Measurements from ENCODE around the gene CXCL14. TPM values are rescaled to one million over a fixed set of nuclear protein-coding genes. Genes with fewer than 3 reads are reported as not detected.

Gene CXCL14
- total RNA-seq, 1 experiment from 2014 or later = not detected

DNA sequence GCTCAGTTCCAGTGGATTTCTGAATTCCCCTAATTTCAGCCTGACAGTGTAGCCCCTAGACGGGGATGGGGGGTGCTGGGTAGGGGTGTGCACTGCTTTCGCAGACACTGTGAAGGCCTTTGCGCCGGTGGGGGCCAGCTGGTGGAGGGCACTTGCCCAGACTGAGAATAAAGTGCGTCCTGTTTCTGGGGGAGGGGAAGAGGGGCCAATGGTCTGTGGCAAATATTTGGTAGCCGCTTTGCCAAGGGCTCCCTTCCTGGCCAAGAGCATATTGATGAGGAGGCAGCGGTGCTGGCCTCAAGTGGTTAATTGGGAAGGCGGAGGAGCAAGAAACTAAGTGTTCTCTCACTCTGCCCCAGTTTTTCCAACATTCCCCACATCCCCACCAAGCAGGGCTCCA lies 1.4 kb downstream of the CXCL14 start:
- intact Hi-C loops (cut with micrococcal nuclease; ENCODE audit: unreplicated experiment) = no loop called here
- no peaks in the 10 kb centered on the region for H3K4me1 ChIP-seq (ENCODE audit: insufficient read depth, low read length, poor library complexity, severe bottlenecking)
- H3K9me3 ChIP-seq (ENCODE audit: low read depth, low read length, poor library complexity, severe bottlenecking) = no peaks in the 10 kb centered on the region
- no peak for DNase-seq (ENCODE audit: low spot score)
- H3K27me3 ChIP-seq (replicated peaks; ENCODE audit: insufficient read depth, low read depth, low read length, poor library complexity) = peaks cover 38% of the 10 kb centered on the region
- no TSS peak for BruUV-seq (replicated peaks)
- no peaks in the 10 kb centered on the region for H3K36me3 ChIP-seq (ENCODE audit: insufficient read depth, low read length, poor library complexity, severe bottlenecking)
- no peak overlapping the region for H3K4me3 ChIP-seq (ENCODE audit: low read depth, low read length, poor library complexity, severe bottlenecking)
- ChIA-PET CTCF (interaction anchor here (1.5 kb wide), 1 partner anchor 11 kb away, joined by 7 read pairs; no protein-coding TSS in a partner anchor), POLR2A (ENCODE audit: low non-redundant PET) (no interaction called here)
- no peak for TF ChIP-seq EZH2 (IDR thresholded peaks at IDR 0.05; ENCODE audit: borderline replicate concordance, low read depth, low read length, poor library complexity, severe bottlenecking)
- TF ChIP-seq, protein P1, sequence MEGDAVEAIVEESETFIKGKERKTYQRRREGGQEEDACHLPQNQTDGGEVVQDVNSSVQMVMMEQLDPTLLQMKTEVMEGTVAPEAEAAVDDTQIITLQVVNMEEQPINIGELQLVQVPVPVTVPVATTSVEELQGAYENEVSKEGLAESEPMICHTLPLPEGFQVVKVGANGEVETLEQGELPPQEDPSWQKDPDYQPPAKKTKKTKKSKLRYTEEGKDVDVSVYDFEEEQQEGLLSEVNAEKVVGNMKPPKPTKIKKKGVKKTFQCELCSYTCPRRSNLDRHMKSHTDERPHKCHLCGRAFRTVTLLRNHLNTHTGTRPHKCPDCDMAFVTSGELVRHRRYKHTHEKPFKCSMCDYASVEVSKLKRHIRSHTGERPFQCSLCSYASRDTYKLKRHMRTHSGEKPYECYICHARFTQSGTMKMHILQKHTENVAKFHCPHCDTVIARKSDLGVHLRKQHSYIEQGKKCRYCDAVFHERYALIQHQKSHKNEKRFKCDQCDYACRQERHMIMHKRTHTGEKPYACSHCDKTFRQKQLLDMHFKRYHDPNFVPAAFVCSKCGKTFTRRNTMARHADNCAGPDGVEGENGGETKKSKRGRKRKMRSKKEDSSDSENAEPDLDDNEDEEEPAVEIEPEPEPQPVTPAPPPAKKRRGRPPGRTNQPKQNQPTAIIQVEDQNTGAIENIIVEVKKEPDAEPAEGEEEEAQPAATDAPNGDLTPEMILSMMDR (conservative IDR thresholded peaks at IDR 0.05; ENCODE audit: low read depth, low read length) = no peak
- no peak overlapping the region for H3K27ac ChIP-seq (ENCODE audit: low read depth, low read length, poor library complexity, severe bottlenecking)

DNA sequence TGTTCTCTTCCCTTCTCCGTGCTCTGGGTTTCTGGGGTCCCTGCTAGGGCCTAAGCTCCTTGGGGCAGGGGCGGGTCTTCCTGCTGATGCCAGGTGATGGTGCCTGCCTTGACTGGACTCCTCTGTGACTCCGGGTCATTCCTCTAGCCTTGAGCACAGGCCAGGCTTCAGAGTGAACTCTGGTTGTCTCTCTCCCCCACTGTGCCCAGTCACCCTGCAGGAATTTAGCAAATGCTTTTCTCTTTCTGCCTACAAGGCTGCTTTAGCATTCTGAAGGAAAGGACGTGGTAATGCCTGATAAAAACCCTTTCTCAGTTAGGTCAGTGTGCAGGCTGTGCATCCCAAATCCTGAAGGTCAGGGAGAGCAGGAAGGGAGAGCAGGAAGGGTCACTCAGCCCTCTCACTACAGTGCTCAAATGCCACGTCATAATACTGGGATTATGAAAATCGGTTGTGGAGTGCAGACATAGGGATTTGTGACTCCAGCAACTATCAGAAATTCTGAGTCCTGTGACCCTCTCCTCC lies 2.7 kb downstream of the CXCL14 start:
- CTCF ChIA-PET = interaction anchor here (1.5 kb wide), 1 partner anchor 10 kb away, joined by 7 read pairs; no protein-coding TSS in a partner anchor
- intact Hi-C loops (cut with micrococcal nuclease; ENCODE audit: unreplicated experiment) = no loop called here
- H3K27me3 ChIP-seq (replicated peaks; ENCODE audit: insufficient read depth, low read depth, low read length, poor library complexity) = peaks cover 34% of the 10 kb centered on the region
- H3K36me3 ChIP-seq (ENCODE audit: insufficient read depth, low read length, poor library complexity, severe bottlenecking) = no peaks in the 10 kb centered on the region
- no peak for DNase-seq (ENCODE audit: low spot score)
- no peaks in the 10 kb centered on the region for H3K4me1 ChIP-seq (ENCODE audit: insufficient read depth, low read length, poor library complexity, severe bottlenecking)
- no peak overlapping the region for H3K4me3 ChIP-seq (ENCODE audit: low read depth, low read length, poor library complexity, severe bottlenecking)
- TF ChIP-seq, protein P1 (conservative IDR thresholded peaks at IDR 0.05; ENCODE audit: low read depth, low read length) = no peak
- TF ChIP-seq EZH2 (IDR thresholded peaks at IDR 0.05; ENCODE audit: borderline replicate concordance, low read depth, low read length, poor library complexity, severe bottlenecking) = no peak
- no TSS peak for BruUV-seq (replicated peaks)
- no peak overlapping the region for H3K27ac ChIP-seq (ENCODE audit: low read depth, low read length, poor library complexity, severe bottlenecking)
- POLR2A ChIA-PET (ENCODE audit: low non-redundant PET) = no interaction called here
- no peaks in the 10 kb centered on the region for H3K9me3 ChIP-seq (ENCODE audit: low read depth, low read length, poor library complexity, severe bottlenecking)

DNA sequence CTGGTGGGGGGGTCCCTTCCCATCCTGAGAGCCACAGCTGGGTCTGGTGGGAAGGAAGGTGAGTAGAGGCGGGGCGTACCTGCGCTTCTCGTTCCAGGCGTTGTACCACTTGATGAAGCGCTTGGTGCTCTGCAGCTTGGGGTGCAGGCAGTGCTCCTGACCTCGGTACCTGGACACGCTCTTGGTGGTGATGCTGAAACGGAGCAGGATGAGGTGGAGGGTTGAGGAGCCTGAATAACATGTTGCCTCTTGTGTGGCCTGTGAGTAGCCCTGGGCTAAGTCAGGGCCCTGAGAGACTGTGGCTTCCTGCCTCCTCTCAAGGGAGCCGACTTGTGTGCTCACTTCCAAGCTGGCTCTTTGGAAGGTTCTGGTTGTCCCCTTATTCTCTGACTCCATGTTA lies 4.3 kb downstream of the CXCL14 start:
- no TSS peak for BruUV-seq (replicated peaks)
- H3K27me3 ChIP-seq (replicated peaks; ENCODE audit: insufficient read depth, low read depth, low read length, poor library complexity) = peaks cover 27% of the 10 kb centered on the region
- no peak for DNase-seq (ENCODE audit: low spot score)
- no peaks in the 10 kb centered on the region for H3K9me3 ChIP-seq (ENCODE audit: low read depth, low read length, poor library complexity, severe bottlenecking)
- POLR2A ChIA-PET (ENCODE audit: low non-redundant PET) = no interaction called here
- intact Hi-C loops (cut with micrococcal nuclease; ENCODE audit: unreplicated experiment) = no loop called here
- no peak overlapping the region for H3K27ac ChIP-seq (ENCODE audit: low read depth, low read length, poor library complexity, severe bottlenecking)
- CTCF ChIA-PET = interaction anchor here (0.6 kb wide), 1 partner anchor 8 kb away, joined by 3 read pairs; no protein-coding TSS in a partner anchor
- no peak overlapping the region for H3K4me3 ChIP-seq (ENCODE audit: low read depth, low read length, poor library complexity, severe bottlenecking)
- H3K36me3 ChIP-seq (ENCODE audit: insufficient read depth, low read length, poor library complexity, severe bottlenecking) = no peaks in the 10 kb centered on the region
- TF ChIP-seq EZH2 (IDR thresholded peaks at IDR 0.05; ENCODE audit: borderline replicate concordance, low read depth, low read length, poor library complexity, severe bottlenecking) = no peak
- TF ChIP-seq, protein P1 (conservative IDR thresholded peaks at IDR 0.05; ENCODE audit: low read depth, low read length) = no peak
- H3K4me1 ChIP-seq (ENCODE audit: insufficient read depth, low read length, poor library complexity, severe bottlenecking) = no peaks in the 10 kb centered on the region
